GM13977 (cell line): ENCODE data around the gene FOXN3.

ENCODE experiments used
- DNase-seq: peaks from one replicate; pipeline ENCODE4 v3.0.0; 2012; ENCODE audit warnings: low spot score
- CTCF ChIP-seq: IDR thresholded peaks from 2 replicates; pipeline ENCODE4 v1.5.1; 2012; ENCODE audit warnings: mild to moderate bottlenecking, control low read depth; ENCODE audit not compliant: insufficient read depth; ENCODE audit errors: extremely low read depth, missing control alignments
- in situ Hi-C: fragments of 300-500 bp; cut with MboI; formaldehyde crosslinking; loops from one replicate; pipeline ENCODE4 v1.12.0; 2022; ENCODE audit warnings: low sequenced_read_pairs, low pct_unique_long_range_greater_than_20kb, mixed read lengths, inconsistent platforms; ENCODE audit not compliant: unreplicated experiment

The FOXN3 gene

DNA sequence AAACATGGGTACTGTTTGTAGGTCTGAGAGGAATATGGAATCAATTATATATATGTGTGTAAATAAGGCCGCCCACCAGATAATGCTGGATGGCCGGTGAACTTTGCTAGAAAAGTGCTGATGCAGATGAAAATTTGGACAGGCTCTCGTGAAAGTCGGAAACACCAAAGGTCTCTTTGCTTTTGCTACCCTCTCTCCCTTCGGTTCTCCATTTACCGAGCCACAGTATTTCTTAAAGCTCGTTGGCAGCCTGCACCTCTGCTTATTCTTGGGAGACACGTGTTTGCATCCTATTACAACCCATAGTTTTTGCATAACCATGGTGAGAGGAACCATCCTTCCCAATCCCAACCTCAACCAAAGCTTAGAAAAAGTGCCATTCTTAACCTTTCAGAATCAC, 109.6 kb downstream of the FOXN3 start:
- in situ Hi-C loops = no loop called here
- DNase-seq = no peak
- no peak for TF ChIP-seq CTCF

DNA sequence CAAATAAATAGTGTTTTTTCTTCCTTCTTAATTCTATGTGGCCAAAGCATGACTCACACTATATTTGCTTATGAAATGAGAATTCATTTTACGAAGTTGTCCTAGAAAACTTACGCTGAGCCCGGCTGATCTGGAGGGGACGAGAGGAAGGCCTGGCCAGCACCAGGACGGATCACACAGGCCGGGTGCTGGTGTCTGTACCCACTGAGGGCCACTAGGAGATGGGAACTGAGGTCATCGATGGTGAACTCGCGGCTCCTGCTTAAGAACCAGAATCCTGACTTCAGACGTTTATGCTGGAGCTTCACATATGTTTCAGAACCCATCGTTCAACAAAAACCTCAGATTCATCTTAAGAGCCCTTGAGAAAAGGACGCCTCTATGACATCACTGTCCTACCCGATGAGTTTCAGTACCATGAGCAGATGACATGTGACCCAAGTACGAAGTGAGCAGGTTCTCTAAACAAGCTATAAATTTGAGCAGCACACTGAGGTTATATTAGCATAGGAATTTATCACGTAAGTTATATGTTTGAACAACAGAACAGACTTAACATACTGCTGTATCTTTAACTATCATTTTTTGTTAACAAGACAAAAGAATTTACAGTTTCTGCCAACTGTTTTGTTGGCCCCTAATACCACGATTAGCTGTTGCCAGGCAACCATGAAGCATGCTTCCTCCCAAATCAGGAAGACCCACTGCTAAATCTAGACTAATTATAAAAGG, 111.9 kb downstream of the FOXN3 start:
- in situ Hi-C loops = no loop called here
- no peak for TF ChIP-seq CTCF
- peak; percentile 62 for DNase-seq

DNA sequence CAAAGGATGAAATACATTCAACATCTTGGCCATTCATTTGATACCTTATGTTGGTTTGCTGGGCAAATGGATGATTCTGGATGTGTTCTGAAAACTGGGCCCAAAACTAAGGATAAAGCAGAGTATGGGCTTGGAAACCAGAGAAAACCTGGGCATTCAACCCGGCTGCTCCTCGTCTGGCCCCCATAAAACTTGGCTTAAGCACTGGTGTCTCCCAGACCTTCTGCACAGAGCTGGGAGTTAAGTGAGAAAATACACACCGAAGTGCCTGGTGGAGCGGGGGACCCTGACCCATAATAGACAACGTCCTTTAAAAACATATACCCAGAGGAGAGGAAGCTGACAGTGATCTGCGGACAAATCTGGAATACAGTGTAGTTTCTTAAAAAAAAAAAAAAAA, 112.5 kb downstream of the FOXN3 start:
- in situ Hi-C loops = no loop called here
- no peak for TF ChIP-seq CTCF
- no peak for DNase-seq

DNA sequence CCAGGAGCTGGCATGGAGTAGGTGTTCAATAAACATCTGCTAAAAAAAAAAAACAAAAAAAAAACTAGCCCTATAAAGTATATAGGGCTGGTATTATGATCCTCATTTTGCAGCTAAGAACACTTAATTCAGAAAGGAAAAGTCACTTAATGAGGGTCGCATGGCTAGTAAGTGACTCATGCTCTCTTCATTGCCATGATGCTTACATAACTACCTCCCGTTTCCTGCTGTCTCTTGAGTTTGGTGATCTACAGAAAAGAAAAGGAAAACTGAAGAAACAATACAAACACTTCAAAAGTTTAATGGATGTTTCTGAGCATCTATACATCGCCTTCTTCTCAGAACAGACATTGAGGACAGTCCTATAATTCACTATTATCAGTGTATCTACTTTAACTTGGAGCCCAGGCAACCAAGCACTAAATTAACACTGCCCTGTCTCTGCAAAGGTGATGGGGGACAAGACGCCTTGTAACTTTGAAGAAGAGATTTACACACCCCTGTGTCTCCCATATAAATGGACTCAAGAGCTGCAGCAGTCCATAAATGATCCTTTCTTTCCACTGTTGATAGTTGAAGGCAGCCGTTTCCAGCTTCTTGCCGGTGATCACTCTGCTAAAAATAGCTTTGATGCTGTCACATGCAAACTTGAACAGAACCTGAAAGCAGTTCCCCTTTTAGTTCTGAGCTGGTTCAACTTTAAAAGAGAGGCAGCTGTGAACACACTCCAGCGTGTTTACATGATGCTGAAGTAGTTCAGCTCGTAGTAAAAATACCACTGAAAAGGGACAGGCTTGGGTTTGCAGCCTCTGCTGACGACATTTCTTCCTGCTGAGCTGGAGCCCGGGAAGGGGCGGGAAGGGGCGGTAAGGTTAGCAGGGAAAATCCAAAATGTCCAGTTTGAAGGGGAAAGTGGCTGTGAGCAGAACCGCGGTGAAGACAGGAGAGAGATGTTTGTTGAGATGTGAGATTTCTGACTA, 113.3 kb downstream of the FOXN3 start:
- in situ Hi-C loops = no loop called here
- TF ChIP-seq CTCF = no peak
- DNase-seq = peak; percentile 64

- in situ Hi-C loops = no loop called here
- DNase-seq = no peak
These were observed 114.6 kb downstream of the FOXN3 start for GRCh38 chr14:89302396-89302950.

More at GRCh38 chr14:89302396-89302950, 114.6 kb downstream of the FOXN3 start:
- TF ChIP-seq CTCF = no peak
